Trophoblast cell (in vitro differentiated cells and primary cell): ENCODE results near the gene CNBD2.

Experiments used
- DNase-seq, 2 donors: peaks; one replicate each; pipeline ENCODE4 v3.0.0-alpha.2; 2016
- H2AFZ ChIP-seq: 2 replicates; pipeline ENCODE4 v1.6.1; 2013; ENCODE audit warnings: low read length, moderate library complexity, mild to moderate bottlenecking; ENCODE audit not compliant: insufficient read depth, poor library complexity
- H2AK5ac ChIP-seq: 2 replicates; pipeline ENCODE4 v1.6.1; 2013; ENCODE audit warnings: mild to moderate bottlenecking, low read length
- H2BK120ac ChIP-seq: 2 replicates; pipeline ENCODE4 v1.6.1; 2013; ENCODE audit warnings: low read length, mild to moderate bottlenecking, moderate library complexity; ENCODE audit not compliant: insufficient read depth, poor library complexity
- H2BK12ac ChIP-seq: 2 replicates; pipeline ENCODE4 v1.6.1; 2013; ENCODE audit warnings: mild to moderate bottlenecking, low read length, moderate library complexity
- H2BK5ac ChIP-seq: 2 replicates; pipeline ENCODE4 v1.6.1; 2013; ENCODE audit warnings: low read length, low read depth, moderate library complexity, mild to moderate bottlenecking; ENCODE audit not compliant: poor library complexity
- H3K14ac ChIP-seq: 2 replicates; pipeline ENCODE4 v1.6.1; 2013; ENCODE audit warnings: mild to moderate bottlenecking, low read length
- H3K18ac ChIP-seq: 2 replicates; pipeline ENCODE4 v1.6.1; 2013; ENCODE audit warnings: mild to moderate bottlenecking, low read length
- H3K23ac ChIP-seq: 2 replicates; pipeline ENCODE4 v1.6.1; 2013; ENCODE audit warnings: low read length
- H3K27ac ChIP-seq: 2 replicates; pipeline ENCODE4 v1.5.1; 2013; ENCODE audit warnings: low read depth, mild to moderate bottlenecking, inconsistent platforms, low read length, moderate library complexity
- H3K27me3 ChIP-seq: 2 replicates; pipeline ENCODE4 v1.6.1; 2013; ENCODE audit warnings: inconsistent platforms, mild to moderate bottlenecking, low read length, moderate library complexity; ENCODE audit not compliant: insufficient read depth
- H3K36me3 ChIP-seq, 2 experiments: 1 replicate in 1 of 2; 2 replicates in 1 of 2; pipeline ENCODE4 v1.6.1; 2013; ENCODE audit warnings: low read length in 2 of 2, mild to moderate bottlenecking in 2 of 2, moderate library complexity in 1 of 2; ENCODE audit not compliant: insufficient read depth in 2 of 2, control insufficient read depth in 1 of 2
- H3K4ac ChIP-seq: 2 replicates; pipeline ENCODE4 v1.6.1; 2013; ENCODE audit warnings: low read depth, mild to moderate bottlenecking, low read length, moderate library complexity
- H3K4me1 ChIP-seq, 2 experiments: 1 replicate in 1 of 2; 2 replicates in 1 of 2; pipeline ENCODE4 v1.6.1; 2013; ENCODE audit warnings: low read length in 2 of 2, mild to moderate bottlenecking in 2 of 2, moderate library complexity in 1 of 2; ENCODE audit not compliant: insufficient read depth in 2 of 2, control insufficient read depth in 1 of 2
- H3K4me2 ChIP-seq: 2 replicates; pipeline ENCODE4 v1.6.1; 2013; ENCODE audit warnings: inconsistent platforms, mild to moderate bottlenecking, low read length, moderate library complexity
- H3K4me3 ChIP-seq: 2 replicates; pipeline ENCODE4 v1.5.1; 2013; ENCODE audit warnings: mild to moderate bottlenecking, low read depth, low read length, inconsistent platforms
- H3K79me1 ChIP-seq: one replicate; pipeline ENCODE4 v1.6.1; 2013; ENCODE audit warnings: low read length
- H3K79me2 ChIP-seq: 2 replicates; pipeline ENCODE4 v1.6.1; 2013; ENCODE audit warnings: low read length, mild to moderate bottlenecking; ENCODE audit not compliant: control insufficient read depth, insufficient read depth, poor library complexity
- H3K9ac ChIP-seq: 2 replicates; pipeline ENCODE4 v1.6.1; 2013; ENCODE audit warnings: mild to moderate bottlenecking, low read length
- H3K9me3 ChIP-seq: 2 replicates; pipeline ENCODE4 v1.6.1; 2013; ENCODE audit warnings: low read depth, mild to moderate bottlenecking, control low read depth, inconsistent platforms, low read length; ENCODE audit not compliant: insufficient read depth
- H4K12ac ChIP-seq: 2 replicates; pipeline ENCODE4 v1.6.1; 2013; ENCODE audit warnings: low read depth, mild to moderate bottlenecking, low read length, moderate library complexity
- H4K8ac ChIP-seq: 2 replicates; pipeline ENCODE4 v1.6.1; 2013; ENCODE audit warnings: low read depth, mild to moderate bottlenecking, low read length, moderate library complexity
- H4K91ac ChIP-seq: one replicate; pipeline ENCODE4 v1.6.1; 2013; ENCODE audit warnings: low read depth, mild to moderate bottlenecking, low read length, moderate library complexity
- WGBS: extraction: QIAGEN DNeasy Blood & Tissue Kit; methylation state at CpG from one replicate; pipeline ENCODE4 v1.1.7; 2013; ENCODE audit warnings: missing lambda C conversion rate; ENCODE audit not compliant: insufficient read length, insufficient coverage; ENCODE audit errors: extremely low coverage; 5-methylcytosine and 5-hydroxymethylcytosine counted together

CNBD2 gene

DNA sequence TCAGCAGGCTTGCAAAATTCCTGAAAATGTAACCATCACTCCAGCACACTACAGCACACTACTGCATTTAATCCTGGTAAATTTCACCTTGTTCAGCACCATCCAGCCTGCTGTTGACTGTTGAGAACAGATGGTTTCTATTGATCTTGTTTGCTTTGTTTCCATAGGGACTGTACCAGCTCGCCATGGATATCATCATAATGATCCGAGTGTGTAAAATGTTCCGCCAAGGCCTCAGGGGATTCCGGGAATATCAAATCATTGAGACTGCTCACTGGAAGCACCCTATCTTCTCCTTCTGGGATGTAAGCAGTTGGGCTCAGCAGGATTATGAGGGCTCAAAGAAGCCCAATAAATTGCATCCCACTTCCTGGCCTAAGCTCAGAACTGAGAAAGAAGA is 4.1 kb downstream of the CNBD2 start:
- H4K8ac ChIP-seq: no peak overlapping the region
- no peak overlapping the region for H3K18ac ChIP-seq
- H2BK5ac ChIP-seq: no peak overlapping the region
- no peak overlapping the region for H3K27ac ChIP-seq
- no peak overlapping the region for H2AK5ac ChIP-seq
- H3K4ac ChIP-seq: no peak overlapping the region
- no peaks in the 10 kb centered on the region for H3K9me3 ChIP-seq
- H3K23ac ChIP-seq: no peak overlapping the region
- H3K79me1 ChIP-seq: no peaks in the 10 kb centered on the region
- no peak overlapping the region for H3K4me2 ChIP-seq
- no CpG with 5 or more reads among the region's 4 CpGs for WGBS
- DNase-seq: no peak
- no peak overlapping the region for H3K9ac ChIP-seq
- no peaks in the 10 kb centered on the region for H3K27me3 ChIP-seq
- H4K91ac ChIP-seq: no peak overlapping the region
- peaks cover 0 to 4% of the 10 kb centered on the region in 2 experiments for H3K4me1 ChIP-seq
- no peak overlapping the region for H2BK120ac ChIP-seq
- no peaks in the 10 kb centered on the region for H3K36me3 ChIP-seq
- no peak overlapping the region for H3K4me3 ChIP-seq
- H3K14ac ChIP-seq: no peak overlapping the region
- H3K79me2 ChIP-seq: no peaks in the 10 kb centered on the region
- H2BK12ac ChIP-seq: no peak overlapping the region
- H2AFZ ChIP-seq: no peak overlapping the region
- no peak overlapping the region for H4K12ac ChIP-seq

DNA sequence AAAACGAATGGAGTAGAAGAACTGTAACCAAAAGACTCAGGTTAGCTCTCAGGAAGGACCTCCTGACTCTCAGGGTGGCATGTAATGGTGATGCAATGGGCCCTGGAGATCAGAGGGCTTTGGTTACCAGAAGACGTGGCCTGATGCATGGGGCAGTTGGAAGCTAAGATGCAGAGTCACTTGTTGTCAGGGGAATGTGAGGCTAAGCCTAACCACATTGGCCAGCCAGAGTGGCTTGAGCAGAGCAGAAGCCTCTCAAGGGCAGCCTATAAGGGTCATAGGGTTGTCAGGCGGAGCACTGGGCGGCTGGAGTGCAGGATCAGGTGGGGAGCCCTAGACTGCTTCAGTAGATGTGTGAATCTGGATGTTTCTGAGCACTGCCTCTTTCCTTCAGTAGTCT is 5.9 kb downstream of the CNBD2 start:
- Histone ChIP-seq H3K18ac (no peak overlapping the region), H2AK5ac (no peak overlapping the region), H4K8ac (no peak overlapping the region), H3K23ac (no peak overlapping the region), H2BK12ac (no peak overlapping the region), H3K27me3 (no peaks in the 10 kb centered on the region), H3K27ac (no peak overlapping the region), H3K14ac (no peak overlapping the region), H2AFZ (no peak overlapping the region), H3K9ac (no peak overlapping the region), H3K79me2 (no peaks in the 10 kb centered on the region), H3K4ac (no peak overlapping the region), H4K91ac (no peak overlapping the region), H3K4me3 (no peak overlapping the region), H3K79me1 (no peaks in the 10 kb centered on the region), H4K12ac (no peak overlapping the region), H3K4me2 (no peak overlapping the region), H3K9me3 (no peaks in the 10 kb centered on the region), H2BK120ac (no peak overlapping the region), H2BK5ac (no peak overlapping the region), H3K4me1 (no peaks in the 10 kb centered on the region), H3K36me3 (no peaks in the 10 kb centered on the region)
- DNase-seq: no peak
- no CpG with 5 or more reads among the region's 4 CpGs for WGBS

DNA sequence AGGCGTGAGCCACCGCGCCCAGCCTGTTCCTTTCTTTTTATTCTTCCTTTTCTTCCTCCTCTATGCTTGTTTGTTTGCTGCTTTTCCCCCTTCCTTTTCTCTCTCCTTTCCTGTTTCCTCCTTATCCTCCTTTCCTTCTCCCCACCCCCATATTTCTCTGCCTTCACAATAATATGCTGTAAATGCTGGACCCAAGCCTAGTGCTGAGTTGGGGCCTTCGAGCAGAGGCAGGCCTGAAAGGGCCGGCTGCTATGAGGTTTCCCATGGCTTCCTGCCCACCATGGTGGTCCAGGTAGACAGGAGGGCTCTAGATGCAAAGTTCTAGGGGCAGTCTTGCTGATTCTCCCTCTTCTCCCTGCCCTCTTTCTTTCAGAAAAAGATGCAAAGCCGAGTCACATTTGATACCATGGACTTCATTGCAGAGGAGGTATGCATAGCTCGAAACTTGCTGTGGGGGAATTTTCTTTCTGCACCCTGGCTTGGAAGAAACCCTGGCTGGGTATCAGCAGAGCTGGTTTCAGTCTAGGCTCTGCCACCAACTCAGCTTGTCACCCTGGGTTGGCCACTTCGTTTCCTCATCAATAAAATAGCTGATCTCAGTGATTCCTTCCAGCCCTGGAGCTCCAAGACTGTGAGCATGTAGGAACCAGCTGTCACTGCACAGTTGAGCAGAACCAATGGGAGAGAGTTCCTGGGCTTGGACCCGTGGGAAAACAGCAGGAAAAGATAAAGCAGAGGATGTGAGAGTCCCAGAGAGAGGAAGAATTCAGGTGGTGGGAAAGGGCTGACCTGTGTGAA is 7.4 kb downstream of the CNBD2 start:
- H3K18ac ChIP-seq: no peak overlapping the region
- WGBS: no CpG with 5 or more reads among the region's 9 CpGs
- H3K9me3 ChIP-seq: no peaks in the 10 kb centered on the region
- H3K27ac ChIP-seq: no peak overlapping the region
- H2BK120ac ChIP-seq: no peak overlapping the region
- no peak overlapping the region for H4K8ac ChIP-seq
- H4K91ac ChIP-seq: no peak overlapping the region
- H3K36me3 ChIP-seq: no peaks in the 10 kb centered on the region
- no peak overlapping the region for H2AK5ac ChIP-seq
- H3K4me2 ChIP-seq: no peak overlapping the region
- no peaks in the 10 kb centered on the region for H3K4me1 ChIP-seq
- no peak overlapping the region for H3K23ac ChIP-seq
- no peak overlapping the region for H3K4me3 ChIP-seq
- H2AFZ ChIP-seq: no peak overlapping the region
- H3K27me3 ChIP-seq: no peaks in the 10 kb centered on the region
- peak overlapping the region; percentile 16 for H4K12ac ChIP-seq
- no peaks in the 10 kb centered on the region for H3K79me2 ChIP-seq
- no peak overlapping the region for H3K4ac ChIP-seq
- H2BK5ac ChIP-seq: no peak overlapping the region
- no peak for DNase-seq
- H2BK12ac ChIP-seq: no peak overlapping the region
- no peaks in the 10 kb centered on the region for H3K79me1 ChIP-seq
- H3K14ac ChIP-seq: no peak overlapping the region
- no peak overlapping the region for H3K9ac ChIP-seq

DNA sequence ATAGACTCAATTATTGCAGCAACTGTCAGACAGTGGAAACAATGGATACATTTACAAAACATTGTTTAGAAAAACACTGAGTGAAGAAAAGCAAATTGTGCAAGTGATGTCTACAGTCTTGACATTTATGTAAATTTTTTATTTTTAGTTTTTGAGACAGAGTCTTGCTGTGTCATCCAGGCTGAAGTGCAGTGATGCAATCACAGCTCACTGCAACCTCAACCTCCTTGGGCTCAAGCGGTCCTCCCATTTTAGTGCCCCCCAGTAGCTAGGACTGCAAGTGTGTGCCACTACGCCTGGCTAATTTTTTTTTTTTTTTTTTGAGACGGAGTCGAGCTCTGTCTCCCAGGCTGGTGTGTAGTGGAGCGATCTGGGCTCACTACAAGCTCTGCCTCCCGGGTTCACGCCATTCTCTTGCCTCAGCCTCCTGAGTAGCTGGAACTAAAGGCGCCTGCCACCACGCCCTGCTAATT is 9.7 kb downstream of the CNBD2 start:
- no peak for DNase-seq
- H2BK12ac ChIP-seq: no peak overlapping the region
- no peak overlapping the region for H4K91ac ChIP-seq
- H3K23ac ChIP-seq: no peak overlapping the region
- H3K4me1 ChIP-seq: no peaks in the 10 kb centered on the region
- H2AK5ac ChIP-seq: no peak overlapping the region
- no peaks in the 10 kb centered on the region for H3K79me1 ChIP-seq
- no peak overlapping the region for H3K18ac ChIP-seq
- no peaks in the 10 kb centered on the region for H3K79me2 ChIP-seq
- no peak overlapping the region for H3K4me2 ChIP-seq
- H2AFZ ChIP-seq: no peak overlapping the region
- no peak overlapping the region for H3K14ac ChIP-seq
- no peak overlapping the region for H2BK120ac ChIP-seq
- H3K9ac ChIP-seq: no peak overlapping the region
- H4K12ac ChIP-seq: no peak overlapping the region
- no peak overlapping the region for H3K4ac ChIP-seq
- H3K27ac ChIP-seq: no peak overlapping the region
- no peaks in the 10 kb centered on the region for H3K9me3 ChIP-seq
- H3K4me3 ChIP-seq: no peak overlapping the region
- no peak overlapping the region for H4K8ac ChIP-seq
- no peaks in the 10 kb centered on the region for H3K36me3 ChIP-seq
- WGBS: no CpG with 5 or more reads among the region's 9 CpGs
- H3K27me3 ChIP-seq: no peaks in the 10 kb centered on the region
- no peak overlapping the region for H2BK5ac ChIP-seq
